WTC11 (cell line): Measurements from ENCODE around the gene ATP1B3. TPM values are rescaled to one million over a fixed set of nuclear protein-coding genes. Genes with fewer than 3 reads are reported as not detected.

Source experiments
- ATAC-seq: fragments of 200-7000 bp; cut with Tn5 transposase; 2 replicates; pipeline ENCODE4 v1.10.0; 2021; ENCODE audit warnings: mild to moderate bottlenecking, moderate library complexity
- CTCF ChIA-PET: fragments of 300-600 bp; sonication (Branson Sonifier 250); formaldehyde crosslinking; loops from one replicate; lab custom pipeline; 2021; ENCODE audit warnings: antibody characterized with exemption; lab: Charles Lee
- POLR2A ChIA-PET: fragments of 350-600 bp; sonication (Branson Sonifier 250); formaldehyde crosslinking; loops from one replicate; lab custom pipeline; 2021; ENCODE audit warnings: antibody characterized with exemption; lab: Charles Lee
- DNase-seq: peaks from one replicate; pipeline ENCODE4 v3.0.0; 2021; ENCODE audit warnings: low spot score
- H3K27ac Mint-ChIP-seq: 2 replicates; pipeline ENCODE4 v1.8.0; 2021; ENCODE audit warnings: mixed read lengths
- H3K27me3 Mint-ChIP-seq: 2 replicates; pipeline ENCODE4 v1.8.0; 2021; ENCODE audit warnings: low read depth, mild to moderate bottlenecking, moderate library complexity, mixed read lengths
- H3K36me3 Mint-ChIP-seq: 2 replicates; pipeline ENCODE4 v1.8.0; 2021; ENCODE audit warnings: mixed read lengths
- H3K4me1 Mint-ChIP-seq: 2 replicates; pipeline ENCODE4 v1.8.0; 2022; ENCODE audit warnings: mixed read lengths
- H3K4me3 Mint-ChIP-seq: 2 replicates; pipeline ENCODE4 v1.8.0; 2021; ENCODE audit warnings: mild to moderate bottlenecking, moderate library complexity, mixed read lengths
- H3K9me3 Mint-ChIP-seq: 2 replicates; pipeline ENCODE4 v1.8.0; 2021; ENCODE audit warnings: mixed read lengths
- ARID4B ChIP-seq: sonication (generic); formaldehyde crosslinking; IDR thresholded peaks from 2 replicates; pipeline ENCODE4 v1.8.0; 2023; ENCODE audit warnings: missing genetic modification reagents, mild to moderate bottlenecking, borderline replicate concordance
- CBFB ChIP-seq: sonication (generic); formaldehyde crosslinking; IDR thresholded peaks from 2 replicates; pipeline ENCODE4 v1.8.1; 2022; ENCODE audit warnings: mild to moderate bottlenecking, low read depth, missing genetic modification reagents
- CDX4 ChIP-seq: fragments of 250-450 bp; sonication (Bioruptor Pico); IDR thresholded peaks from 2 replicates; pipeline ENCODE4 v1.9.0; 2021; ENCODE audit warnings: moderate library complexity, mild to moderate bottlenecking, inconsistent platforms, borderline replicate concordance
- ESRRA ChIP-seq: sonication (generic); formaldehyde crosslinking; IDR thresholded peaks from 2 replicates; pipeline ENCODE4 v1.8.1; 2022; ENCODE audit warnings: mild to moderate bottlenecking, missing genetic modification reagents, borderline replicate concordance
- ETV6 ChIP-seq: sonication (generic); formaldehyde crosslinking; IDR thresholded peaks from 2 replicates; pipeline ENCODE4 v1.8.1; 2022; ENCODE audit warnings: mild to moderate bottlenecking, missing genetic modification reagents
- HMGA2 ChIP-seq: fragments of 250-450 bp; sonication (Bioruptor Pico); IDR thresholded peaks from 2 replicates; pipeline ENCODE4 v1.4.0; 2021; ENCODE audit warnings: mild to moderate bottlenecking, moderate library complexity
- NFYB ChIP-seq: sonication (generic); formaldehyde crosslinking; conservative IDR thresholded peaks from 2 replicates; pipeline ENCODE4 v1.8.0; 2022; ENCODE audit warnings: low read depth, missing genetic modification reagents
- NR1H2 ChIP-seq: sonication (generic); formaldehyde crosslinking; IDR thresholded peaks from 2 replicates; pipeline ENCODE4 v1.9.0; 2021; ENCODE audit warnings: mild to moderate bottlenecking, moderate library complexity, missing genetic modification reagents
- RORB ChIP-seq: fragments of 250-450 bp; sonication (Bioruptor Pico); IDR thresholded peaks from 2 replicates; pipeline ENCODE4 v1.9.0; 2021; ENCODE audit warnings: mild to moderate bottlenecking
- SMAD3 ChIP-seq: sonication (generic); formaldehyde crosslinking; IDR thresholded peaks from 2 replicates; pipeline ENCODE4 v1.8.0; 2022; ENCODE audit warnings: missing genetic modification reagents, mild to moderate bottlenecking, borderline replicate concordance
- USF1 ChIP-seq: sonication (generic); formaldehyde crosslinking; IDR thresholded peaks from 2 replicates; pipeline ENCODE4 v1.8.0; 2022; ENCODE audit warnings: mild to moderate bottlenecking, missing genetic modification reagents
- ZMAT4 ChIP-seq: fragments of 250-450 bp; sonication (Bioruptor Pico); IDR thresholded peaks from 2 replicates; pipeline ENCODE4 v1.9.0; 2021; ENCODE audit warnings: mild to moderate bottlenecking
- ZNF219 ChIP-seq: sonication (generic); formaldehyde crosslinking; IDR thresholded peaks from 2 replicates; pipeline ENCODE4 v1.8.0; 2023; ENCODE audit warnings: missing genetic modification reagents, mild to moderate bottlenecking, borderline replicate concordance
- ZNF232 ChIP-seq: sonication (generic); formaldehyde crosslinking; IDR thresholded peaks from 2 replicates; pipeline ENCODE4 v1.8.0; 2022; ENCODE audit warnings: mild to moderate bottlenecking, missing genetic modification reagents
- ZNF425 ChIP-seq: fragments of 250-450 bp; sonication (Bioruptor Pico); conservative IDR thresholded peaks from 2 replicates; pipeline ENCODE4 v1.9.0; 2021; ENCODE audit warnings: mild to moderate bottlenecking
- ZNF671 ChIP-seq: fragments of 250-450 bp; sonication (Bioruptor Pico); IDR thresholded peaks from 2 replicates; pipeline ENCODE4 v1.8.0; 2021; ENCODE audit warnings: mild to moderate bottlenecking
- total RNA-seq: library from RNA; stranded (reverse); gene quantifications from 3 replicates; pipeline ENCODE4 v1.2.3, GENCODE V29; 2021
- TF ChIP-seq, protein P1 (sequence below): fragments of 250-450 bp; sonication (Bioruptor Pico); IDR thresholded peaks from 2 replicates; pipeline ENCODE4 v2.1.2; 2022; ENCODE audit warnings: mild to moderate bottlenecking, moderate library complexity
- TF ChIP-seq, protein P2 (sequence below): sonication (generic); formaldehyde crosslinking; IDR thresholded peaks from 2 replicates; pipeline ENCODE4 v1.8.1; 2022; ENCODE audit warnings: mild to moderate bottlenecking, moderate library complexity, missing genetic modification reagents
- TF ChIP-seq, protein P3 (sequence below): sonication (generic); formaldehyde crosslinking; IDR thresholded peaks from 2 replicates; pipeline ENCODE4 v1.8.1; 2023; ENCODE audit warnings: mild to moderate bottlenecking, moderate library complexity, missing genetic modification reagents
- TF ChIP-seq, protein P4 (sequence below): sonication (generic); formaldehyde crosslinking; conservative IDR thresholded peaks from 2 replicates; pipeline ENCODE4 v1.8.1; 2022; ENCODE audit warnings: mild to moderate bottlenecking, missing genetic modification reagents
- TF ChIP-seq, protein P5 (sequence below): sonication (generic); formaldehyde crosslinking; IDR thresholded peaks from 2 replicates; pipeline ENCODE4 v1.8.0; 2023; ENCODE audit warnings: missing genetic modification reagents

ATP1B3 gene
- total RNA-seq, 1 experiment from 2014 or later: 189 TPM

DNA sequence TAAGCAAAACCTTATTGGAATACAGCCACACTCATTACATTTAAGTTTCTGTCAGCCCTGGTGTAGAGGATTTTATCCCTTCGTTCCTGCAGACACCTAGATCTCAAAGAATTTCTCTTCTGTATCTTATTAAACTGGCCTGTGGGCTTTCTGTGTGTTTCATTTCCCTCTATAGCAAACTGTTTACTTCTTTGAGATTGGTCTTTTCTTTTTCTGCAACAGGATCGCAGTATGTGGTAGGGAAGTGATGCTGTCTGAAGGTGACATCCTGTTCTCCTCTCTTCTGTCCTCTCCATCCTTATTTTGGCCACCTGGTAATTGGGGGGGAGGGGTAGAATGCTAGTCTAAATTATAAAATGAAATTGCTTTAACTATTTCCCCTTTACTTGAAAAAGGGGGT, 25.5 kb downstream of the ATP1B3 start (continued):
- no peak for TF ChIP-seq ARID4B (CRISPR knock-in tag)
- no peak for TF ChIP-seq ESRRA
- TF ChIP-seq ZMAT4: no peak
- TF ChIP-seq ETV6 (CRISPR knock-in tag): no peak
- no peak for TF ChIP-seq HMGA2 (CRISPR knock-in tag)
- no peak for TF ChIP-seq CBFB (CRISPR knock-in tag)
- TF ChIP-seq ZNF671 (CRISPR knock-in tag): no peak
- TF ChIP-seq, protein P1, sequence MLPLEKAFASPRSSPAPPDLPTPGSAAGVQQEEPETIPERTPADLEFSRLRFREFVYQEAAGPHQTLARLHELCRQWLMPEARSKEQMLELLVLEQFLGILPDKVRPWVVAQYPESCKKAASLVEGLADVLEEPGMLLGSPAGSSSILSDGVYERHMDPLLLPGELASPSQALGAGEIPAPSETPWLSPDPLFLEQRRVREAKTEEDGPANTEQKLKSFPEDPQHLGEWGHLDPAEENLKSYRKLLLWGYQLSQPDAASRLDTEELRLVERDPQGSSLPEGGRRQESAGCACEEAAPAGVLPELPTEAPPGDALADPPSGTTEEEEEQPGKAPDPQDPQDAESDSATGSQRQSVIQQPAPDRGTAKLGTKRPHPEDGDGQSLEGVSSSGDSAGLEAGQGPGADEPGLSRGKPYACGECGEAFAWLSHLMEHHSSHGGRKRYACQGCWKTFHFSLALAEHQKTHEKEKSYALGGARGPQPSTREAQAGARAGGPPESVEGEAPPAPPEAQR (CRISPR knock-in tag): no peak

- ATAC-seq (no peak), DNase-seq (no peak)
- no peak overlapping the region for H3K4me3 Mint-ChIP-seq
- peaks cover 14% of the 10 kb centered on the region for H3K9me3 Mint-ChIP-seq
- no peak overlapping the region for H3K27ac Mint-ChIP-seq
- H3K27me3 Mint-ChIP-seq: peaks cover 3% of the 10 kb centered on the region; the same call in 1 of the 2 replicates
- TF ChIP-seq RORB (CRISPR knock-in tag): no peak
- no peak for TF ChIP-seq USF1 (CRISPR knock-in tag)
- no peak for TF ChIP-seq SMAD3 (CRISPR knock-in tag)
- no peak for TF ChIP-seq ZNF232 (CRISPR knock-in tag)
- CTCF ChIA-PET: no interaction called here
- peaks cover 59% of the 10 kb centered on the region for H3K36me3 Mint-ChIP-seq
- peaks cover 6% of the 10 kb centered on the region for H3K4me1 Mint-ChIP-seq
- POLR2A ChIA-PET: no interaction called here
Observed at GRCh38 chr3:141904203-141904602, 27.8 kb downstream of the ATP1B3 start.

DNA sequence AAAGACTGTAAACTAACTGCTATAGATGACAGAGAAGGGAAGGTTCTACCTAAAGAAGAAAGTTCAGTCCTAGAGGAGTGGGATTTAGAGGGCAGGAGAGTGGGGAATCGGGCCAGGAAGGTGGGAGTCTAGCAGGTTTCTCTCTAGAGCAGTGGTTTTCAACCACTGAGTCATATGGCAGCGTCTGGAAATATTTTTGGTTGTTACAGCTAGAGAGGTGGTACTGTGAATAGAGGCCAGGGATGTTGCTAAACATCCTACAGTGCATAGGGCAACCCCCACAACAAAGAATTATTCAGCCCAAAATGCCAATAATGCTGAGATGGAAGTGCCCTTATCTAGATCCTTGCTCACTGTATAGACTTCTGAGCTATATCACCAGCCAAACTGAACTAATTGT, 28.7 kb downstream of the ATP1B3 start:
- Mint-ChIP-seq H3K4me1 (peaks cover 6% of the 10 kb centered on the region), H3K27me3 (0 out of 2 replicates have a peak, but pooled peaks cover under 1% of the 10 kb centered on the region), H3K9me3 (peaks cover 7% of the 10 kb centered on the region), H3K27ac (no peak overlapping the region), H3K36me3 (peaks cover 57% of the 10 kb centered on the region), H3K4me3 (no peak overlapping the region)
- POLR2A ChIA-PET: no interaction called here
- CTCF ChIA-PET: no interaction called here
- DNase-seq (no peak), ATAC-seq (no peak)
- TF ChIP-seq CDX4 (no peak), NR1H2 (CRISPR knock-in tag) (no peak), ZNF425 (CRISPR knock-in tag) (no peak), NFYB (CRISPR knock-in tag) (no peak), ZNF219 (CRISPR knock-in tag) (no peak)
- TF ChIP-seq, protein P2, sequence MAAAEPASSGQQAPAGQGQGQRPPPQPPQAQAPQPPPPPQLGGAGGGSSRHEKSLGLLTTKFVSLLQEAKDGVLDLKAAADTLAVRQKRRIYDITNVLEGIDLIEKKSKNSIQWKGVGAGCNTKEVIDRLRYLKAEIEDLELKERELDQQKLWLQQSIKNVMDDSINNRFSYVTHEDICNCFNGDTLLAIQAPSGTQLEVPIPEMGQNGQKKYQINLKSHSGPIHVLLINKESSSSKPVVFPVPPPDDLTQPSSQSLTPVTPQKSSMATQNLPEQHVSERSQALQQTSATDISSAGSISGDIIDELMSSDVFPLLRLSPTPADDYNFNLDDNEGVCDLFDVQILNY (CRISPR knock-in tag): no peak
- TF ChIP-seq, protein P3, sequence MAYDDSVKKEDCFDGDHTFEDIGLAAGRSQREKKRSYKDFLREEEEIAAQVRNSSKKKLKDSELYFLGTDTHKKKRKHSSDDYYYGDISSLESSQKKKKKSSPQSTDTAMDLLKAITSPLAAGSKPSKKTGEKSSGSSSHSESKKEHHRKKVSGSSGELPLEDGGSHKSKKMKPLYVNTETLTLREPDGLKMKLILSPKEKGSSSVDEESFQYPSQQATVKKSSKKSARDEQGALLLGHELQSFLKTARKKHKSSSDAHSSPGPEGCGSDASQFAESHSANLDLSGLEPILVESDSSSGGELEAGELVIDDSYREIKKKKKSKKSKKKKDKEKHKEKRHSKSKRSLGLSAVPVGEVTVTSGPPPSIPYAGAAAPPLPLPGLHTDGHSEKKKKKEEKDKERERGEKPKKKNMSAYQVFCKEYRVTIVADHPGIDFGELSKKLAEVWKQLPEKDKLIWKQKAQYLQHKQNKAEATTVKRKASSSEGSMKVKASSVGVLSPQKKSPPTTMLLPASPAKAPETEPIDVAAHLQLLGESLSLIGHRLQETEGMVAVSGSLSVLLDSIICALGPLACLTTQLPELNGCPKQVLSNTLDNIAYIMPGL: no peak
- TF ChIP-seq, protein P4, sequence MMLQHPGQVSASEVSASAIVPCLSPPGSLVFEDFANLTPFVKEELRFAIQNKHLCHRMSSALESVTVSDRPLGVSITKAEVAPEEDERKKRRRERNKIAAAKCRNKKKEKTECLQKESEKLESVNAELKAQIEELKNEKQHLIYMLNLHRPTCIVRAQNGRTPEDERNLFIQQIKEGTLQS: no peak
- TF ChIP-seq, protein P5, sequence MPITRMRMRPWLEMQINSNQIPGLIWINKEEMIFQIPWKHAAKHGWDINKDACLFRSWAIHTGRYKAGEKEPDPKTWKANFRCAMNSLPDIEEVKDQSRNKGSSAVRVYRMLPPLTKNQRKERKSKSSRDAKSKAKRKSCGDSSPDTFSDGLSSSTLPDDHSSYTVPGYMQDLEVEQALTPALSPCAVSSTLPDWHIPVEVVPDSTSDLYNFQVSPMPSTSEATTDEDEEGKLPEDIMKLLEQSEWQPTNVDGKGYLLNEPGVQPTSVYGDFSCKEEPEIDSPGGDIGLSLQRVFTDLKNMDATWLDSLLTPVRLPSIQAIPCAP (CRISPR knock-in tag): no peak
